Fibroblast of villous mesenchyme (primary cell): ENCODE data around the gene RBBP8. TPM values are rescaled to one million over a fixed set of nuclear protein-coding genes. Genes with fewer than 3 reads are reported as not detected.

Experiments
- DNase-seq: peaks from one replicate; pipeline ENCODE4 v3.0.0-alpha.2; 2010; ENCODE audit warnings: low read depth
- H3K4me3 ChIP-seq: 2 replicates; pipeline ENCODE4 v1.5.1; 2011; ENCODE audit warnings: low read depth, mild to moderate bottlenecking, low read length
- total RNA-seq: library from RNA; depleted of rRNA; stranded (reverse); fragments of >200 nt; gene quantifications from 2 replicates; pipeline ENCODE4 v1.2.3, GENCODE V29; 2012
- TF ChIP-seq, protein P1 (sequence below): IDR thresholded peaks from 2 replicates; pipeline ENCODE4 v1.5.1; 2012; ENCODE audit warnings: low read depth, mild to moderate bottlenecking, low read length; ENCODE audit not compliant: insufficient read depth

The RBBP8 gene
- total RNA-seq, 1 donor: 39.3 TPM

DNA sequence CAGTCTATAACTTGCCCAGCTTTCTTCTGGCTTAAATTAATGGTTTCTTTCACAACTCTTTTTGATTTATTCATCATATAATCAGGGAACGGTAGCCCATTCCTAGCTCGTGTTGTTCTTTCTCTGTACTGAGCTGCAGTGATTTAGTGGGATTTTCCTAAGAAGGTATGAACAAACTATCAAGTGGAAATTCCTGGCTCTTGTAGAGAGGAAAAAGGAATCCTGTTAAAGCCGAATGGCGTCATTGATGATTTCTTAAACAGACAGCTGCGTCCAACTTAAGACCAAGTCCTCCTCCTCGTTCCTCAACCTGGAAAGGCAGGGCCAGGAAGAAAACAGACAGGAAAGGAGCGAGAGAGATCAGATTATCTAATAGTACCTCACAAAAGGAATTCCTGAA, 132.9 kb downstream of the RBBP8 start:
- H3K4me3 ChIP-seq: no peak overlapping the region
- TF ChIP-seq, protein P1, sequence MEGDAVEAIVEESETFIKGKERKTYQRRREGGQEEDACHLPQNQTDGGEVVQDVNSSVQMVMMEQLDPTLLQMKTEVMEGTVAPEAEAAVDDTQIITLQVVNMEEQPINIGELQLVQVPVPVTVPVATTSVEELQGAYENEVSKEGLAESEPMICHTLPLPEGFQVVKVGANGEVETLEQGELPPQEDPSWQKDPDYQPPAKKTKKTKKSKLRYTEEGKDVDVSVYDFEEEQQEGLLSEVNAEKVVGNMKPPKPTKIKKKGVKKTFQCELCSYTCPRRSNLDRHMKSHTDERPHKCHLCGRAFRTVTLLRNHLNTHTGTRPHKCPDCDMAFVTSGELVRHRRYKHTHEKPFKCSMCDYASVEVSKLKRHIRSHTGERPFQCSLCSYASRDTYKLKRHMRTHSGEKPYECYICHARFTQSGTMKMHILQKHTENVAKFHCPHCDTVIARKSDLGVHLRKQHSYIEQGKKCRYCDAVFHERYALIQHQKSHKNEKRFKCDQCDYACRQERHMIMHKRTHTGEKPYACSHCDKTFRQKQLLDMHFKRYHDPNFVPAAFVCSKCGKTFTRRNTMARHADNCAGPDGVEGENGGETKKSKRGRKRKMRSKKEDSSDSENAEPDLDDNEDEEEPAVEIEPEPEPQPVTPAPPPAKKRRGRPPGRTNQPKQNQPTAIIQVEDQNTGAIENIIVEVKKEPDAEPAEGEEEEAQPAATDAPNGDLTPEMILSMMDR: no peak
- no peak for DNase-seq

DNA sequence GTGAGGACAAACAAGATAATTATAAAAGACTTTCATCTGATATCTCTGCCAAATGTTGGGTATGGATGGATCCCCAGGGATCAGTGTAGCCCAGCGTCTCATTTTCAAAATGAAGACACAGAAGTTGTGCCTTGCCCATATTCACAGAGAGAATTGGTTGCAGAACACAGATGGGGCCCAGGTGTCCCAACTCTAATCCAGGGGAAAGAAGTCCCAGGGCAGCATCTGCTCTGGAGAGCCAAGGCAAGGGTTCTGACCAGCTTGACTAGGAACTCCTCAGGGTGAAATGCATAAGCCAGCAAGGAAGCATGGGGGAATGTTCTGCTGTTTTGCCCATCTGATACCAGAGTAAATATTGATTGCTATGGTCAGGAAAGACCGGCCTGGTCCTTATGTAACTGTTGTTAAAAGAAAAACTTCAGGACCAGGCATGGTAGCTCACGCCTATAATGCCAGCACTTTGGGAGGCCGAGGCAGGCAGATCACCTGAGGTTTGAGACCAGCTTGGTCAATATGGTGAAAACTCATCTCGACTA, 133.4 kb downstream of the RBBP8 start:
- TF ChIP-seq, protein P1: no peak
- no peak overlapping the region for H3K4me3 ChIP-seq
- no peak for DNase-seq

GRCh38 chr18:23067236-23067635, 134.1 kb downstream of the RBBP8 start:
- no peak overlapping the region for H3K4me3 ChIP-seq
- DNase-seq: no peak
- TF ChIP-seq, protein P1: no peak

GRCh38 chr18:23068011-23068410, 134.9 kb downstream of the RBBP8 start:
- TF ChIP-seq, protein P1: no peak
- no peak overlapping the region for H3K4me3 ChIP-seq
- DNase-seq: no peak

DNA sequence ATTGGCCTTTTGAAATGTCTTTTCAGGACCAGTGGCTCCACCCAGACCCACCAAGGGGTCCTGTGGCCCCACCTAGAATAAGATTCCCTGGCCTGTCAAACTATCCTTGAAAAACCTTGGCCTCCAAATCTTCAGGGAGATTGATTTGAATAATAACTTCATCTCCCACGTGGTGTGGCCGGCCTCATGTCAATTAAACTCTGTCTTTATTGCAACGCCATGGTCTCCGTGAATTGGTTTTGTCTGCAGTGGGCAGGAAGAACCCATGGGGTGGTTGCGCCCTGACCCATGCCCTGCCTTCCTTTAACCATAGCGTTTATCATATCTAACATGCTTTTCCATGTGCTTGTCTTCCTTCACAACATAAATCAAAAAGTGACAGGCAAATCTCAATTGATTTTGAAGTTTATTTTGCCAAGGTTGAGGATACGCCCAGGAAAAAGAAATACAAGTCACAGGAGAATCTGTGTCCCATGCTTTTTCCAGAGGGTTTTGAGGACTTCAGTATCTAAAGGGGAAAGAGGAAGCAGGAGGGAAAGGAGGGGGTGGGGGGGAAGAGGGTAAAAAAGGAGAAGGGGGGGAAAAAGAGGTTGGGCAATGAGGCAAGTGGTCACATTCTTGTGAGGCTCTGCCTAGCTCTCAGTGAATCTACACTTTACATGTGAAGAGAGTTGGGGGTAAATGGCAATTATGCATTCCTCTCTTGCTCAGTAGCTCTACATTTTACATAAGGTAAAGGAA, 135.6 kb downstream of the RBBP8 start:
- no peak for DNase-seq
- no peak overlapping the region for H3K4me3 ChIP-seq
- TF ChIP-seq, protein P1: no peak

DNA sequence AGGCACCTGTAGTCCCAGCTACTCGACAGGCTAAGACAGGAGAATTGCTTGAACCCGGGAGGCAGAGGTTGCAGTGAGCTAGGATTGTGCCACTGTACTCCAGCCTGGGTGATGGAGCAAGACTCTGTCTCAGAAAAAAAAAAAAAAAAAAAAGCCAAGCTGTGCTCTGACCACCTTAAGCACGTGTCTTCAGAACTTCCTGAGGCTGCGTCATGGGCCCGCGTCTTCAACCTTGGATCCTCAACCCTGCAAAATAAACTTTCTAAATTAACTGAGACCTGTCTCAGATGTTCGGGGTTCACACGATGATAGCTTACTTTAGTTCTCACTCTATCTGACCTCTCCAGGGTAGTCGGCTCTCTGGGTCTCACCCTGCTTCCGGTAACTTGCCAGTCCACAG, 136.4 kb downstream of the RBBP8 start:
- no peak overlapping the region for H3K4me3 ChIP-seq
- no peak for DNase-seq
- TF ChIP-seq, protein P1: no peak
